Keratinocyte (primary cell): Measurements from ENCODE around the gene UROS. TPM values are rescaled to one million over a fixed set of nuclear protein-coding genes. Genes with fewer than 3 reads are reported as not detected.

Source experiments
- DNase-seq: peaks from one replicate; pipeline ENCODE4 v3.0.0-alpha.2; 2011; ENCODE audit warnings: low read depth, missing footprints, low spot score
- FAIRE-seq: peaks from 2 replicates; lab custom pipeline; 2011; peaks lifted over from hg19 to GRCh38; lab: Jason Lieb, UNC
- H2AFZ ChIP-seq: 2 replicates; pipeline ENCODE4 v1.6.0; 2012; ENCODE audit warnings: low read length, control low read depth, inconsistent platforms; ENCODE audit not compliant: control insufficient read depth
- H3K27ac ChIP-seq: 2 replicates; pipeline ENCODE4 v1.5.1; 2011; ENCODE audit warnings: low read length; ENCODE audit not compliant: control insufficient read depth, insufficient read depth
- H3K27me3 ChIP-seq: 3 replicates; pipeline ENCODE4 v1.6.0; 2011; ENCODE audit warnings: low read length; ENCODE audit not compliant: control insufficient read depth, insufficient read depth; ENCODE audit errors: extremely low read depth
- H3K36me3 ChIP-seq, 2 experiments: 2 replicates in 1 of 2; 3 replicates in 1 of 2; pipeline ENCODE4 v1.5.1; 2011; ENCODE audit warnings: low read length in 2 of 2, mild to moderate bottlenecking in 1 of 2; ENCODE audit not compliant: control insufficient read depth in 2 of 2, insufficient read depth in 2 of 2; ENCODE audit errors: extremely low read depth in 1 of 2
- H3K4me1 ChIP-seq: 3 replicates; pipeline ENCODE4 v1.5.1; 2011; ENCODE audit warnings: low read length; ENCODE audit not compliant: control insufficient read depth, insufficient read depth; ENCODE audit errors: extremely low read depth
- H3K4me2 ChIP-seq: 3 replicates; pipeline ENCODE4 v1.6.0; 2011; ENCODE audit warnings: low read depth, low read length; ENCODE audit not compliant: control insufficient read depth, insufficient read depth; ENCODE audit errors: extremely low read depth
- H3K4me3 ChIP-seq, 3 experiments: fragments of 200-600 bp in 1 of 3; sonication (generic) in 1 of 3; 2 replicates in 2 of 3; 3 replicates in 1 of 3; pipeline ENCODE4 v1.5.1; 2011 to 2016; ENCODE audit warnings: low read length in 3 of 3, mild to moderate bottlenecking in 3 of 3, control low read depth in 2 of 3, inconsistent platforms in 1 of 3, low read depth in 1 of 3, mixed read lengths in 1 of 3, mixed run types in 1 of 3, moderate library complexity in 1 of 3; ENCODE audit not compliant: control insufficient read depth in 2 of 3, insufficient read depth in 2 of 3; ENCODE audit errors: extremely low read depth in 1 of 3
- H3K79me2 ChIP-seq: 2 replicates; pipeline ENCODE4 v1.6.0; 2012; ENCODE audit warnings: low read length; ENCODE audit not compliant: control insufficient read depth, insufficient read depth
- H3K9ac ChIP-seq: 3 replicates; pipeline ENCODE4 v1.6.0; 2011; ENCODE audit warnings: low read length; ENCODE audit not compliant: control insufficient read depth, insufficient read depth; ENCODE audit errors: extremely low read depth
- H3K9me1 ChIP-seq: 3 replicates; pipeline ENCODE4 v1.6.0; 2011; ENCODE audit warnings: low read length; ENCODE audit not compliant: control insufficient read depth, insufficient read depth; ENCODE audit errors: extremely low read depth
- H3K9me3 ChIP-seq: 2 replicates; pipeline ENCODE4 v1.5.1; 2012; ENCODE audit warnings: low read depth, low read length; ENCODE audit not compliant: control insufficient read depth
- H4K20me1 ChIP-seq: 3 replicates; pipeline ENCODE4 v1.6.0; 2011; ENCODE audit warnings: low read length; ENCODE audit not compliant: control insufficient read depth, insufficient read depth; ENCODE audit errors: extremely low read depth
- EZH2 ChIP-seq: IDR thresholded peaks from one replicate; pipeline ENCODE4 v1.6.1; 2012; ENCODE audit warnings: inconsistent platforms, mild to moderate bottlenecking, low read length, moderate library complexity
- dilution Hi-C: fragments of 300-500 bp; cut with MboI; formaldehyde crosslinking; loops from one replicate; pipeline ENCODE4 v1.7.0; 2020; ENCODE audit warnings: low sequenced_read_pairs; ENCODE audit not compliant: extremely low pct_ligation_motif_present
- polyA plus RNA-seq, 5 experiments: library from polyadenylated mRNA; depleted of rRNA in 3 of 5; stranded (reverse) in 3 of 5; stranded (forward) in 1 of 5; unstranded in 1 of 5; fragments of >200 nt; gene quantifications; 1 replicate in 1 of 5; 2 replicates in 3 of 5; 3 replicates in 1 of 5; pipeline versions ENCODE4 v1.2.1 to v1.2.3, GENCODE V29; 2011 to 2012; ENCODE audit warnings: missing spikeins in 2 of 5, low read depth in 1 of 5, low replicate concordance in 1 of 5
- TF ChIP-seq, protein P1 (sequence below), 3 experiments: IDR thresholded peaks in 1 of 3; conservative IDR thresholded peaks in 1 of 3; optimal IDR thresholded peaks in 1 of 3; 2 replicates in 2 of 3; 3 replicates in 1 of 3; pipeline versions ENCODE3 to v1.5.1; 2011; ENCODE audit warnings: low read length in 3 of 3, mild to moderate bottlenecking in 3 of 3, moderate library complexity in 2 of 3, control low read depth in 1 of 3, inconsistent platforms in 1 of 3; ENCODE audit not compliant: insufficient read depth in 2 of 3; ENCODE audit errors: extremely low read depth in 1 of 3

The UROS gene
- polyA plus RNA-seq, 1 donor (not counting 4 experiments of a cell fraction or from before 2014, with no cell fraction given), result 46.7 TPM

DNA sequence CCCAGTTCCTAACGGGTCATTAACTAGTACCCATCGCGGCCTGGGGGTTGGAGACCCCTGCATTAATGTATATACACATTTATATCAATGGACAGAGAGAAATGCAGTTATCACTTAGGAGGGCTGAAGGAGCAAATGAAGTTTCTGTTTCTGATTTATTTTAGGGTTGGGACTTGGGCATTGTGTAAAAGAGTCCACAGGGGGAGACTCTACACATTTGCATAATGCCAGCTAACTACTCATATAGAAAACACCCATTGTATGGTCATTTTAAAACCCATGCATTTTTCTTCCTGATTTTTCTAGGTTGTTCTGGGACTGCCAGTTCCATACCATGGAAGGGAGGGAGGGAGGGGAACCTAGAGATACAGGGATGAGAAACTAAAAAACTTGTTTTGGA, 23.8 kb upstream of the UROS start:
- no peak overlapping the region for H3K27ac ChIP-seq
- no peak overlapping the region for H3K9ac ChIP-seq
- H3K4me2 ChIP-seq, result no peak overlapping the region
- no peak overlapping the region for H3K4me3 ChIP-seq
- H3K79me2 ChIP-seq, result no peaks in the 10 kb centered on the region
- DNase-seq, result no peak
- H3K9me1 ChIP-seq, result no peaks in the 10 kb centered on the region
- FAIRE-seq, result no peak
- no peaks in the 10 kb centered on the region for H4K20me1 ChIP-seq
- no peaks in the 10 kb centered on the region for H3K27me3 ChIP-seq
- H2AFZ ChIP-seq, result no peak overlapping the region
- H3K36me3 ChIP-seq, result peaks cover 11 to 20% of the 10 kb centered on the region in 2 experiments
- H3K9me3 ChIP-seq, result no peaks in the 10 kb centered on the region
- TF ChIP-seq, protein P1, sequence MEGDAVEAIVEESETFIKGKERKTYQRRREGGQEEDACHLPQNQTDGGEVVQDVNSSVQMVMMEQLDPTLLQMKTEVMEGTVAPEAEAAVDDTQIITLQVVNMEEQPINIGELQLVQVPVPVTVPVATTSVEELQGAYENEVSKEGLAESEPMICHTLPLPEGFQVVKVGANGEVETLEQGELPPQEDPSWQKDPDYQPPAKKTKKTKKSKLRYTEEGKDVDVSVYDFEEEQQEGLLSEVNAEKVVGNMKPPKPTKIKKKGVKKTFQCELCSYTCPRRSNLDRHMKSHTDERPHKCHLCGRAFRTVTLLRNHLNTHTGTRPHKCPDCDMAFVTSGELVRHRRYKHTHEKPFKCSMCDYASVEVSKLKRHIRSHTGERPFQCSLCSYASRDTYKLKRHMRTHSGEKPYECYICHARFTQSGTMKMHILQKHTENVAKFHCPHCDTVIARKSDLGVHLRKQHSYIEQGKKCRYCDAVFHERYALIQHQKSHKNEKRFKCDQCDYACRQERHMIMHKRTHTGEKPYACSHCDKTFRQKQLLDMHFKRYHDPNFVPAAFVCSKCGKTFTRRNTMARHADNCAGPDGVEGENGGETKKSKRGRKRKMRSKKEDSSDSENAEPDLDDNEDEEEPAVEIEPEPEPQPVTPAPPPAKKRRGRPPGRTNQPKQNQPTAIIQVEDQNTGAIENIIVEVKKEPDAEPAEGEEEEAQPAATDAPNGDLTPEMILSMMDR (optimal IDR thresholded peaks at IDR 0.05 in 1 of 3, IDR thresholded peaks at IDR 0.05 in 1 of 3, conservative IDR thresholded peaks at IDR 0.05 in 1 of 3; ENCODE audit: extremely low read depth in 1 of 3, insufficient read depth in 2 of 3, low read length in 3 of 3), result no peak
- TF ChIP-seq EZH2, result no peak
- H3K4me1 ChIP-seq, result no peaks in the 10 kb centered on the region
- dilution Hi-C loops, result no loop called here

DNA sequence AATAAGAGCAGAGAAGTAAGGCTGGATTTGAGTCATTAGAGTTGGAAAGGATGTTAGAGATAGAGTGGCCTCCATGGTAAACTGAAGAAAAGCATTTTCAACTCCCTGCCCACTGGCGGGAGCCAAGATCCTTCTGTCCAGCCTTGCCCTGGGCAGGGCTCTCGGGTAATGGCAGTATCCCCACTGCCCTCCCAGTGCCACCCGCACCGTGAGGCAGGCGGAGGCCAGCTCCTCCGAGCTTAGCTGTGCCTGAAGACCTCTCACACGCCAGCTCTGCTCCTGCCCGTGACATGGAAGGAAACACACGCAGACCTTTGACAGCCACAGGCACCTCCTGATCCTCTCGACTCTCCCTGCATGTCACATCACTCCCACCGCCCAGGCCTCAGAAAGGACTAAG, 22.6 kb upstream of the UROS start:
- dilution Hi-C loops, result no loop called here
- FAIRE-seq, result no peak

More for the DNA sequence above, 22.6 kb upstream of the UROS start:
- TF ChIP-seq, protein P1 (optimal IDR thresholded peaks at IDR 0.05 in 1 of 3, IDR thresholded peaks at IDR 0.05 in 1 of 3, conservative IDR thresholded peaks at IDR 0.05 in 1 of 3; ENCODE audit: extremely low read depth in 1 of 3, insufficient read depth in 2 of 3, low read length in 3 of 3), result no peak
- TF ChIP-seq EZH2, result no peak
- no peak for DNase-seq
- no peak overlapping the region for H3K4me2 ChIP-seq
- no peaks in the 10 kb centered on the region for H3K4me1 ChIP-seq
- no peak overlapping the region for H2AFZ ChIP-seq
- H3K9me3 ChIP-seq, result no peaks in the 10 kb centered on the region
- H4K20me1 ChIP-seq, result no peaks in the 10 kb centered on the region
- peaks cover 11 to 20% of the 10 kb centered on the region in 2 experiments for H3K36me3 ChIP-seq
- no peaks in the 10 kb centered on the region for H3K27me3 ChIP-seq
- H3K79me2 ChIP-seq, result no peaks in the 10 kb centered on the region
- H3K4me3 ChIP-seq, result no peak overlapping the region
- H3K27ac ChIP-seq, result no peak overlapping the region
- no peaks in the 10 kb centered on the region for H3K9me1 ChIP-seq
- H3K9ac ChIP-seq, result no peak overlapping the region
